SU-DHL-6 (cell line): ENCODE data around the gene ARHGAP44.

Source experiments
- EZH2phosphoT487 ChIP-seq: fragments of 200-600 bp; sonication (generic), shearing (Covaris generic); conservative IDR thresholded peaks from 2 replicates; pipeline ENCODE4 v1.6.1; 2018; ENCODE audit warnings: mild to moderate bottlenecking, antibody characterized with exemption, low read length, moderate library complexity, mixed read lengths
- TF ChIP-seq, protein P1 (sequence below): fragments of 200-600 bp; sonication (generic); IDR thresholded peaks from one replicate; pipeline ENCODE4 v1.5.1; 2017; ENCODE audit warnings: antibody characterized with exemption, mild to moderate bottlenecking, low read length, moderate library complexity; ENCODE audit not compliant: insufficient read depth, poor library complexity, severe bottlenecking

DNA sequence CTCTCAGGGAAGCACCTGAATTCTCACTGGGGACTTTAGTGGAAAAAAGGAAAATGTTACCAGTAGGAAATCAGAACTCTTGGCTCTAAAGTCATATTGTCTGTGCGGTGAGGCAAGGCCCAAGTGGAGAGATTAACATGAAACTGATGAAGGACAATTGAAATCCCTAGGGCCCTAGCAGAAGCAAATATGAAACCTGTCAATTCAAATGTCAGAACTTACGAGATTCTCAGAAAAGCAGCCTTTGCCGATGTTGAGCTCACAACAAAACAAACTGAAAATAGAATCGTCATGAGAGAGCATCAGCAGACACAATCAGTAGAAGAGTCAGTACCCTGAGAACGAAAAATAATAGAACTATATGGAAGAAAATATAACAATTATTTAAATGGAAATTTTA lies 119.7 kb downstream of the ARHGAP44 start:
- TF ChIP-seq, protein P1, sequence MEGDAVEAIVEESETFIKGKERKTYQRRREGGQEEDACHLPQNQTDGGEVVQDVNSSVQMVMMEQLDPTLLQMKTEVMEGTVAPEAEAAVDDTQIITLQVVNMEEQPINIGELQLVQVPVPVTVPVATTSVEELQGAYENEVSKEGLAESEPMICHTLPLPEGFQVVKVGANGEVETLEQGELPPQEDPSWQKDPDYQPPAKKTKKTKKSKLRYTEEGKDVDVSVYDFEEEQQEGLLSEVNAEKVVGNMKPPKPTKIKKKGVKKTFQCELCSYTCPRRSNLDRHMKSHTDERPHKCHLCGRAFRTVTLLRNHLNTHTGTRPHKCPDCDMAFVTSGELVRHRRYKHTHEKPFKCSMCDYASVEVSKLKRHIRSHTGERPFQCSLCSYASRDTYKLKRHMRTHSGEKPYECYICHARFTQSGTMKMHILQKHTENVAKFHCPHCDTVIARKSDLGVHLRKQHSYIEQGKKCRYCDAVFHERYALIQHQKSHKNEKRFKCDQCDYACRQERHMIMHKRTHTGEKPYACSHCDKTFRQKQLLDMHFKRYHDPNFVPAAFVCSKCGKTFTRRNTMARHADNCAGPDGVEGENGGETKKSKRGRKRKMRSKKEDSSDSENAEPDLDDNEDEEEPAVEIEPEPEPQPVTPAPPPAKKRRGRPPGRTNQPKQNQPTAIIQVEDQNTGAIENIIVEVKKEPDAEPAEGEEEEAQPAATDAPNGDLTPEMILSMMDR: no peak
- no peak for TF ChIP-seq EZH2phosphoT487
